ENCODE data around the gene STX7. TPM values are rescaled to one million over a fixed set of nuclear protein-coding genes. Genes with fewer than 3 reads are reported as not detected.

Gene STX7
- total and polyA plus RNA-seq, 3 donors from 2014 or later, result 12.7 to 18.8 (median 16.2) TPM

- no peaks in the 10 kb centered on the region for H3K9me3 ChIP-seq
- DNase-seq, result no peak
- intact Hi-C loops (cut with DNase I; ENCODE audit: low total_unique reads), result no loop called here
- 92 to 93% methylated on average over 4 of the region's 4 CpGs for WGBS, 2 donors
- no peaks in the 10 kb centered on the region for H3K4me1 ChIP-seq
- no peaks in the 10 kb centered on the region for H3K36me3 ChIP-seq (ENCODE audit: low read depth, missing control alignments)
- H3K4me3 ChIP-seq, result no peak overlapping the region
- no peaks in the 10 kb centered on the region for H3K27me3 ChIP-seq
- TF ChIP-seq CTCF (IDR thresholded peaks at IDR 0.05) (no peak), POLR2A (IDR thresholded peaks at IDR 0.05) (no peak)
- no peak overlapping the region for H3K27ac ChIP-seq
These were observed 36.2 kb downstream of the STX7 start for GRCh38 chr6:132476688-132477087.

GRCh38 chr6:132475925-132476324 is 37.0 kb downstream of the STX7 start:
- Histone ChIP-seq H3K4me3 (no peak overlapping the region), H3K27me3 (no peaks in the 10 kb centered on the region), H3K27ac (no peak overlapping the region), H3K4me1 (no peaks in the 10 kb centered on the region), H3K36me3 (ENCODE audit: low read depth, missing control alignments) (no peaks in the 10 kb centered on the region), H3K9me3 (no peaks in the 10 kb centered on the region)
- 64 to 75% methylated on average over 1 of the region's 1 CpG for WGBS, 2 donors
- TF ChIP-seq POLR2A (IDR thresholded peaks at IDR 0.05) (no peak), CTCF (IDR thresholded peaks at IDR 0.05) (no peak)
- no peak for DNase-seq
- intact Hi-C loops (cut with DNase I; ENCODE audit: low total_unique reads), result no loop called here

GRCh38 chr6:132471787-132472186 is 41.1 kb downstream of the STX7 start:
- Histone ChIP-seq H3K27me3 (no peaks in the 10 kb centered on the region), H3K4me3 (no peak overlapping the region), H3K27ac (no peak overlapping the region), H3K9me3 (no peaks in the 10 kb centered on the region), H3K4me1 (no peaks in the 10 kb centered on the region), H3K36me3 (ENCODE audit: low read depth, missing control alignments) (no peaks in the 10 kb centered on the region)
- 93 to 96% methylated on average over 3 of the region's 3 CpGs for WGBS, 2 donors
- DNase-seq, result no peak
- intact Hi-C loops (cut with DNase I; ENCODE audit: low total_unique reads), result no loop called here
- TF ChIP-seq POLR2A (IDR thresholded peaks at IDR 0.05) (no peak), CTCF (IDR thresholded peaks at IDR 0.05) (no peak)

- no peaks in the 10 kb centered on the region for H3K9me3 ChIP-seq
- H3K4me3 ChIP-seq, result no peak overlapping the region
- TF ChIP-seq POLR2A (IDR thresholded peaks at IDR 0.05) (no peak), CTCF (IDR thresholded peaks at IDR 0.05) (no peak)
- no peak for DNase-seq
- H3K4me1 ChIP-seq, result no peaks in the 10 kb centered on the region
- no peak overlapping the region for H3K27ac ChIP-seq
- no peaks in the 10 kb centered on the region for H3K27me3 ChIP-seq
- 88 to 94% methylated on average over 3 of the region's 3 CpGs for WGBS, 2 donors
- intact Hi-C loops (cut with DNase I; ENCODE audit: low total_unique reads), result no loop called here
- H3K36me3 ChIP-seq (ENCODE audit: low read depth, missing control alignments), result no peaks in the 10 kb centered on the region
These were observed 46.0 kb downstream of the STX7 start for GRCh38 chr6:132466952-132467351.

Measured in testis (tissue), 3 donors.